Measurements from ENCODE around the gene PTPRR.

DNA sequence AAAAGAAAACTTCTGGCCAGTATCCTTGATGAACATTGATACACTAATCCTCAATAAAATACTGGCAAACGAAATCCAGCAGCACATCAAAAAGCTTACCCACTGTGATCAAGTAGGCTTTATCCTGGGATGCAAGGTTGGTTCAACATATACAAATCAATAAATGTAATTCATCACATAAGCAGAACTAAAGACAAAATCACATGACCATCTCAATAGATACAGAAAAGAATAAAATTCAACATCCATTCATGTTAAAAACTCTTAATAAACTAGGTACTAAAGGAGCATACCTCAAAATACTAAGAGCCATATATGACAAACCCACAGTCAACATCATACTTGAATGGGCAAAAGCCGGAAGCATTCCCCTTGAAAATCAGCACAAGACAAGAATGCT lies 211.5 kb downstream of the PTPRR start:
- TF ChIP-seq ZC3H10 (CRISPR knock-in tag; IDR thresholded peaks at IDR 0.05) (no peak), GLIS3 (CRISPR knock-in tag; IDR thresholded peaks at IDR 0.05) (no peak), ARNTL (CRISPR knock-in tag; IDR thresholded peaks at IDR 0.05; ENCODE audit: borderline replicate concordance, low read depth) (no peak), BACH2 (CRISPR knock-in tag; IDR thresholded peaks at IDR 0.05; ENCODE audit: borderline replicate concordance) (no peak)
- TF ChIP-seq, protein P1, sequence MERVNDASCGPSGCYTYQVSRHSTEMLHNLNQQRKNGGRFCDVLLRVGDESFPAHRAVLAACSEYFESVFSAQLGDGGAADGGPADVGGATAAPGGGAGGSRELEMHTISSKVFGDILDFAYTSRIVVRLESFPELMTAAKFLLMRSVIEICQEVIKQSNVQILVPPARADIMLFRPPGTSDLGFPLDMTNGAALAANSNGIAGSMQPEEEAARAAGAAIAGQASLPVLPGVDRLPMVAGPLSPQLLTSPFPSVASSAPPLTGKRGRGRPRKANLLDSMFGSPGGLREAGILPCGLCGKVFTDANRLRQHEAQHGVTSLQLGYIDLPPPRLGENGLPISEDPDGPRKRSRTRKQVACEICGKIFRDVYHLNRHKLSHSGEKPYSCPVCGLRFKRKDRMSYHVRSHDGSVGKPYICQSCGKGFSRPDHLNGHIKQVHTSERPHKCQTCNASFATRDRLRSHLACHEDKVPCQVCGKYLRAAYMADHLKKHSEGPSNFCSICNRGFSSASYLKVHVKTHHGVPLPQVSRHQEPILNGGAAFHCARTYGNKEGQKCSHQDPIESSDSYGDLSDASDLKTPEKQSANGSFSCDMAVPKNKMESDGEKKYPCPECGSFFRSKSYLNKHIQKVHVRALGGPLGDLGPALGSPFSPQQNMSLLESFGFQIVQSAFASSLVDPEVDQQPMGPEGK (CRISPR knock-in tag; IDR thresholded peaks at IDR 0.05; ENCODE audit: borderline replicate concordance), result no peak

All from SK-N-SH treated with all-trans-retinoic acid at 6 μM for 48 hours (cell line).